Neutrophil (primary cell): ENCODE results near the gene TMEM223.

ENCODE experiments used
- H3K27ac ChIP-seq: fragments of 200-600 bp; sonication (generic); 2 replicates; pipeline ENCODE4 v1.5.1; 2016; ENCODE audit warnings: mild to moderate bottlenecking, moderate library complexity
- H3K27me3 ChIP-seq: fragments of 200-600 bp; sonication (generic); 2 replicates; pipeline ENCODE4 v1.6.0; 2016; ENCODE audit warnings: mild to moderate bottlenecking
- H3K36me3 ChIP-seq: fragments of 200-600 bp; sonication (generic); 2 replicates; pipeline ENCODE4 v1.5.1; 2017
- H3K4me1 ChIP-seq, 2 experiments: fragments of 200-600 bp in 1 of 2; sonication (generic) in 1 of 2; 1 replicate in 1 of 2; 2 replicates in 1 of 2; pipeline versions ENCODE4 v1.5.1 to v1.6.1; 2013 to 2016; ENCODE audit warnings: low read depth in 1 of 2, low read length in 1 of 2, mild to moderate bottlenecking in 1 of 2, moderate library complexity in 1 of 2; ENCODE audit not compliant: control insufficient read depth in 1 of 2, insufficient read depth in 1 of 2
- H3K4me3 ChIP-seq, 2 experiments: fragments of 200-600 bp in 1 of 2; sonication (generic) in 1 of 2; 1 replicate in 1 of 2; 2 replicates in 1 of 2; pipeline ENCODE4 v1.5.1; 2013 to 2016; ENCODE audit warnings: low read depth in 1 of 2, low read length in 1 of 2, mild to moderate bottlenecking in 1 of 2, moderate library complexity in 1 of 2
- H3K9me3 ChIP-seq: fragments of 200-600 bp; sonication (generic); 2 replicates; pipeline ENCODE4 v1.5.1; 2016
- TF ChIP-seq, protein P1 (sequence below): fragments of 200-600 bp; sonication (generic); IDR thresholded peaks from 2 replicates; pipeline ENCODE4 v1.5.1; 2016; ENCODE audit warnings: antibody characterized with exemption

TMEM223 gene

GRCh38 chr11:62804310-62805075 lies 12.7 kb upstream of the TMEM223 start:
- peaks cover 47 to 48% of the 10 kb centered on the region in 2 experiments for H3K4me1 ChIP-seq

GRCh38 chr11:62801071-62801470 lies 9.3 kb upstream of the TMEM223 start:
- H3K4me3 ChIP-seq = no peak overlapping the region
- H3K4me1 ChIP-seq = peaks cover 23 to 26% of the 10 kb centered on the region in 2 experiments
- TF ChIP-seq, protein P1, sequence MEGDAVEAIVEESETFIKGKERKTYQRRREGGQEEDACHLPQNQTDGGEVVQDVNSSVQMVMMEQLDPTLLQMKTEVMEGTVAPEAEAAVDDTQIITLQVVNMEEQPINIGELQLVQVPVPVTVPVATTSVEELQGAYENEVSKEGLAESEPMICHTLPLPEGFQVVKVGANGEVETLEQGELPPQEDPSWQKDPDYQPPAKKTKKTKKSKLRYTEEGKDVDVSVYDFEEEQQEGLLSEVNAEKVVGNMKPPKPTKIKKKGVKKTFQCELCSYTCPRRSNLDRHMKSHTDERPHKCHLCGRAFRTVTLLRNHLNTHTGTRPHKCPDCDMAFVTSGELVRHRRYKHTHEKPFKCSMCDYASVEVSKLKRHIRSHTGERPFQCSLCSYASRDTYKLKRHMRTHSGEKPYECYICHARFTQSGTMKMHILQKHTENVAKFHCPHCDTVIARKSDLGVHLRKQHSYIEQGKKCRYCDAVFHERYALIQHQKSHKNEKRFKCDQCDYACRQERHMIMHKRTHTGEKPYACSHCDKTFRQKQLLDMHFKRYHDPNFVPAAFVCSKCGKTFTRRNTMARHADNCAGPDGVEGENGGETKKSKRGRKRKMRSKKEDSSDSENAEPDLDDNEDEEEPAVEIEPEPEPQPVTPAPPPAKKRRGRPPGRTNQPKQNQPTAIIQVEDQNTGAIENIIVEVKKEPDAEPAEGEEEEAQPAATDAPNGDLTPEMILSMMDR = no peak
- no peak overlapping the region for H3K27ac ChIP-seq
- H3K9me3 ChIP-seq = no peaks in the 10 kb centered on the region
- no peaks in the 10 kb centered on the region for H3K27me3 ChIP-seq
- peaks cover 76% of the 10 kb centered on the region for H3K36me3 ChIP-seq

More at GRCh38 chr11:62804310-62805075, 12.7 kb upstream of the TMEM223 start:
- H3K27me3 ChIP-seq = no peaks in the 10 kb centered on the region
- H3K9me3 ChIP-seq = no peaks in the 10 kb centered on the region
- peak overlapping the region; percentile 73 to 87 for H3K4me3 ChIP-seq
- peaks cover 42% of the 10 kb centered on the region for H3K36me3 ChIP-seq
- peak overlapping the region; percentile 95 for H3K27ac ChIP-seq
- TF ChIP-seq, protein P1 = no peak

DNA sequence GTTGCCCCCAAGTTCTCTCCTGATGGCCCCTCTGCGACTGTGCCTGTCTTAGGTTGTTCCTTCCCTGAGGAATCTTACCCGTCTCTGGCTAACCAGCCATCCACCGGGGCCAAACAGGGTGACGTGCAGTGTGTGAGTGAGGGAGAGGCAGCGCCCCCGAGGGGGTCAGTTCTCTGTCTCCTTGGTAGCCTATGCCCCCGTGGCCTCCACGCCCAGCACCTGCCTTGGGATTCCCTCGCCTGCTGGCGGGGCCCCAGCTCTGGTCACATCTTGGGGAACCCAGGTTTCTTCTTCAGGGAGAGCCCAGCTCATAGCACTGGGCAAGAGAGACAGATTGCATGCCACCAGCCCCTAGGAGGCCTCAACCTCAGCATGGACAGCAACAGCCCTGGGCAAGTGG lies 7.7 kb upstream of the TMEM223 start:
- Histone ChIP-seq H3K4me1 (peaks cover 13 to 15% of the 10 kb centered on the region in 2 experiments), H3K27me3 (no peaks in the 10 kb centered on the region), H3K9me3 (no peaks in the 10 kb centered on the region), H3K36me3 (peaks cover 92% of the 10 kb centered on the region), H3K27ac (no peak overlapping the region), H3K4me3 (no peak overlapping the region)
- TF ChIP-seq, protein P1 = no peak

GRCh38 chr11:62796281-62796680 lies 4.5 kb upstream of the TMEM223 start:
- TF ChIP-seq, protein P1 = no peak

DNA sequence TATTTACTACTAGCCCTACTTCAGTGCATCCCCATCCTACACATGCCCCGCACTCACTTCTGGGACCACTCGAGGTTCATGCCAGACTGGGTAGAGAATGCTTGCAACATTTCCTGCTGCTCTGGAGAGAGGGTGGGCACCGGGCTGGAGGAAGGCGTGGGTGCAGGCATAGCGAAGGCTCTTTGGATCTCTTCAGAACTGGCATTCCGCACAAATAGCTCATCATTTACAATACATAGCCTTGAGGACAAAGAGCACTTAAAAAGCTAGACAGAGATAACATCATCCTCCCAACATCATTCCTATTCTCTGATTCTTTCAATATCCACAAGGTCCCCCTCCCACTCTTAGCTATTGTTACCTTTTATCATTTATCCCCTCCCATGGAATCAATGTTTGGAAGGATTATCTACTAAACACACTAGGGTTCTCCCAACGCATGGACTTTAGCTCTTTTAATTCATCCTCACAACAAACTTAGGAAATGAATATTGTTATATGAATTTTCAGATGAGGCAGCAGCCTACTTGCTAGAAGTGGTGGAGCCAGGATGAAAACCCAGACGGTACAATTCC lies 2.5 kb upstream of the TMEM223 start:
- peaks cover 80% of the 10 kb centered on the region for H3K36me3 ChIP-seq
- H3K4me3 ChIP-seq = no peak overlapping the region

More at GRCh38 chr11:62796281-62796680, 4.5 kb upstream of the TMEM223 start:
- H3K9me3 ChIP-seq = no peaks in the 10 kb centered on the region
- H3K27me3 ChIP-seq = no peaks in the 10 kb centered on the region
- no peak overlapping the region for H3K4me3 ChIP-seq
- no peak overlapping the region for H3K27ac ChIP-seq
- H3K4me1 ChIP-seq = peaks cover 12 to 14% of the 10 kb centered on the region in 2 experiments
- H3K36me3 ChIP-seq = peaks cover 92% of the 10 kb centered on the region

More for the DNA sequence above, 2.5 kb upstream of the TMEM223 start:
- TF ChIP-seq, protein P1 = no peak
- no peaks in the 10 kb centered on the region for H3K27me3 ChIP-seq
- peaks cover 23 to 27% of the 10 kb centered on the region in 2 experiments for H3K4me1 ChIP-seq
- H3K9me3 ChIP-seq = no peaks in the 10 kb centered on the region
- no peak overlapping the region for H3K27ac ChIP-seq
